HG03159 (cell line): ENCODE results near the gene FKBP5.
"Not testable (repeated sequence)": the region's sequence is repeated elsewhere in the genome, so short reads cannot be mapped to it uniquely, and the experiment has no call there.

ENCODE experiments used
- ATAC-seq: cut with Tn5 transposase; IDR thresholded peaks from one replicate; pipeline ENCODE4 v1.9.1; 2021; ENCODE audit warnings: mild to moderate bottlenecking, moderate library complexity; ENCODE audit not compliant: unreplicated experiment

The FKBP5 gene

GRCh38 chr6:35589904-35590303 lies 98.8 kb downstream of the FKBP5 start:
- ATAC-seq, result no peak

- no peak for ATAC-seq
These were observed 99.4 kb downstream of the FKBP5 start for GRCh38 chr6:35589201-35589739.

- ATAC-seq, result no peak
These were observed 101.5 kb downstream of the FKBP5 start for GRCh38 chr6:35587167-35587566.

- no peak for ATAC-seq
These were observed 102.2 kb downstream of the FKBP5 start for GRCh38 chr6:35586542-35586941.

- ATAC-seq, result no peak
These were observed 103.1 kb downstream of the FKBP5 start for GRCh38 chr6:35585658-35586057.

GRCh38 chr6:35583893-35584688 lies 104.6 kb downstream of the FKBP5 start:
- ATAC-seq, result no peak

GRCh38 chr6:35582315-35582714 lies 106.4 kb downstream of the FKBP5 start:
- no peak for ATAC-seq

- ATAC-seq, result no peak
These were observed 107.1 kb downstream of the FKBP5 start for GRCh38 chr6:35581633-35582032.

- no peak for ATAC-seq
These were observed 107.9 kb downstream of the FKBP5 start for GRCh38 chr6:35580836-35581235.

GRCh38 chr6:35576682-35577081 lies 112.0 kb downstream of the FKBP5 start:
- ATAC-seq, result no peak

- no peak for ATAC-seq
These were observed 115.1 kb downstream of the FKBP5 start for GRCh38 chr6:35573495-35574110.

- ATAC-seq, result not testable (repeated sequence)
These were observed 117.8 kb downstream of the FKBP5 start for GRCh38 chr6:35570885-35571330.

GRCh38 chr6:35569011-35569461 lies 119.7 kb downstream of the FKBP5 start:
- ATAC-seq, result no peak

GRCh38 chr6:35566794-35567193 lies 121.9 kb downstream of the FKBP5 start:
- no peak for ATAC-seq

- ATAC-seq, result no peak
These were observed 124.0 kb downstream of the FKBP5 start for GRCh38 chr6:35564733-35565132.

GRCh38 chr6:35562060-35562459 lies 126.7 kb downstream of the FKBP5 start:
- ATAC-seq, result no peak

- ATAC-seq, result no peak
These were observed 127.6 kb downstream of the FKBP5 start for GRCh38 chr6:35561113-35561512.

GRCh38 chr6:35558571-35558970 lies 130.1 kb downstream of the FKBP5 start:
- ATAC-seq, result no peak

GRCh38 chr6:35557239-35557638 lies 131.5 kb downstream of the FKBP5 start:
- ATAC-seq, result no peak

- ATAC-seq, result no peak
These were observed 133.9 kb downstream of the FKBP5 start for GRCh38 chr6:35554811-35555210.

GRCh38 chr6:35553315-35553714 lies 135.4 kb downstream of the FKBP5 start:
- no peak for ATAC-seq

- no peak for ATAC-seq
These were observed 136.3 kb downstream of the FKBP5 start for GRCh38 chr6:35552285-35552917.
